Upper lobe of left lung (tissue), 6 donors: ENCODE data around the gene CYSTM1. TPM values are rescaled to one million over a fixed set of nuclear protein-coding genes. Genes with fewer than 3 reads are reported as not detected.

Experiments
- ATAC-seq, 2 donors: fragments of 200-7000 bp; cut with Tn5 transposase; one replicate each; pipeline ENCODE4 v1.9.1; 2022; ENCODE audit warnings: mild to moderate bottlenecking in 2 of 2, moderate library complexity in 2 of 2; ENCODE audit not compliant: low FRiP score in 2 of 2
- DNase-seq, 2 donors: peaks; one replicate each; pipeline ENCODE4 v3.0.0-alpha.2; 2019 to 2020
- H3K27ac ChIP-seq, 4 donors: fragments of 200-600 bp; sonication (generic); one replicate each; pipeline ENCODE4 v1.5.1; 2016 to 2019
- H3K27me3 ChIP-seq, 4 donors: fragments of 200-600 bp; sonication (generic); one replicate each; pipeline ENCODE4 v1.5.1; 2017 to 2019
- H3K36me3 ChIP-seq, 4 donors: fragments of 200-600 bp; sonication (generic); one replicate each; pipeline ENCODE4 v1.5.1; 2016 to 2019
- H3K4me1 ChIP-seq, 4 donors: fragments of 200-600 bp; sonication (generic); one replicate each; pipeline ENCODE4 v1.5.1; 2018 to 2019
- H3K4me3 ChIP-seq, 4 donors: fragments of 200-600 bp; sonication (generic); one replicate each; pipeline ENCODE4 v1.5.1; 2017 to 2019; ENCODE audit warnings: mild to moderate bottlenecking in 2 of 4, moderate library complexity in 1 of 4
- H3K9me3 ChIP-seq, 4 donors: fragments of 200-600 bp; sonication (generic); one replicate each; pipeline ENCODE4 v1.5.1; 2018 to 2019
- CTCF ChIP-seq, 6 experiments: fragments of 450-650 bp in 4 of 6; fragments of 200-600 bp in 2 of 6; sonication (generic) in 2 of 6; IDR thresholded peaks; one replicate each; pipeline ENCODE4 v1.5.1; 2016 to 2019; ENCODE audit warnings: antibody characterized with exemption in 6 of 6
- EP300 ChIP-seq, 4 donors: sonication (generic); formaldehyde crosslinking; IDR thresholded peaks; one replicate each; pipeline ENCODE4 v1.5.1; 2017; ENCODE audit warnings: antibody characterized with exemption in 4 of 4, control low read depth in 2 of 4
- POLR2A ChIP-seq, 4 donors: fragments of 450-650 bp; IDR thresholded peaks; one replicate each; pipeline ENCODE4 v1.5.1; 2016 to 2017; ENCODE audit warnings: antibody characterized with exemption in 4 of 4, mild to moderate bottlenecking in 2 of 4
- POLR2AphosphoS5 ChIP-seq, 2 donors: sonication (generic); formaldehyde crosslinking; IDR thresholded peaks; one replicate each; pipeline ENCODE4 v1.5.1; 2017; ENCODE audit warnings: antibody characterized with exemption in 2 of 2
- WGBS, 2 donors: methylation state at CpG; one replicate each; pipeline ENCODE4 v1.1.5; 2017 to 2018; 5-methylcytosine and 5-hydroxymethylcytosine counted together
- total RNA-seq, 6 donors: library from RNA; depleted of rRNA in 4 of 6; stranded (reverse); fragments of >200 nt in 4 of 6; gene quantifications; one replicate each; pipeline versions ENCODE4 v1.1.0 to v1.2.1, GENCODE V29; 2016 to 2021
- donor health status: DM: no; HTN: no; CAD: no; lungs with moderate emphysema.
- donor health status: DM: no; HTN: yes; CAD: no; lungs with severe emphysema.

CYSTM1 gene
- total RNA-seq, 6 donors from 2014 or later: 24.1 to 139 (median 91.9) TPM

DNA sequence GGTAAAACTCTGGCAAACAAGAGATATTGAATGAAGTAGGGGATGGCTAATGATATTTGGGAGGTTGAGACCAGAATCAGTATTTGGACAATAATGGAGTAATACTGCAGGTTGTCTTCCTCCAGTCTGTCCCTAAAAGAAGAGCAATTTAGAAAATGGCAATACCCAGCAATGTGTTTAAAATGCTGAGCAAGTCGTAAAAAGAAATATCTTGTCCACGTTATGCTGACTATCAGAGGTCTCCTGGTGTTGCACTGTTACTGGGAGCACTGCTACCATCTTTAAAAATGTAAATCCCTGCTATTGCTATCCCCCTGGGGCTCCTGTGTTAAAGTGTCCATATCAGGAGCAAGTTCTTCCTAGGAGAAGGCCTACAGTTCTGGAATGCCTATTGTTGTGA lies 10.4 kb downstream of the CYSTM1 start:
- no peaks in the 10 kb centered on the region for H3K9me3 ChIP-seq
- H3K36me3 ChIP-seq: no peaks in the 10 kb centered on the region
- 91 to 94% methylated on average over 2 of the region's 2 CpGs for WGBS, 2 donors
- no peak overlapping the region for H3K27ac ChIP-seq
- ATAC-seq (no peak), DNase-seq (no peak)
- TF ChIP-seq CTCF (IDR thresholded peaks at IDR 0.05): no peak
- no peak for TF ChIP-seq POLR2AphosphoS5 (IDR thresholded peaks at IDR 0.05)
- TF ChIP-seq EP300 (IDR thresholded peaks at IDR 0.05): no peak
- no peak for TF ChIP-seq POLR2A (IDR thresholded peaks at IDR 0.05)
- H3K27me3 ChIP-seq: no peaks in the 10 kb centered on the region
- H3K4me3 ChIP-seq: no peak overlapping the region
- peaks cover 32 to 45% (median 41%) of the 10 kb centered on the region in 4 donors for H3K4me1 ChIP-seq

GRCh38 chr5:140186267-140186671 lies 11.3 kb downstream of the CYSTM1 start:
- ATAC-seq (no peak), DNase-seq (no peak)
- no peaks in the 10 kb centered on the region for H3K36me3 ChIP-seq
- no peak overlapping the region for H3K27ac ChIP-seq
- H3K27me3 ChIP-seq: no peaks in the 10 kb centered on the region
- peaks cover 25 to 44% (median 33%) of the 10 kb centered on the region in 4 donors for H3K4me1 ChIP-seq
- 62 to 64% methylated on average over 5 of the region's 5 CpGs for WGBS, 2 donors
- H3K9me3 ChIP-seq: no peaks in the 10 kb centered on the region
- H3K4me3 ChIP-seq: no peak overlapping the region
- TF ChIP-seq EP300 (IDR thresholded peaks at IDR 0.05) (no peak), POLR2A (IDR thresholded peaks at IDR 0.05) (no peak), POLR2AphosphoS5 (IDR thresholded peaks at IDR 0.05) (no peak), CTCF (IDR thresholded peaks at IDR 0.05) (no peak)

DNA sequence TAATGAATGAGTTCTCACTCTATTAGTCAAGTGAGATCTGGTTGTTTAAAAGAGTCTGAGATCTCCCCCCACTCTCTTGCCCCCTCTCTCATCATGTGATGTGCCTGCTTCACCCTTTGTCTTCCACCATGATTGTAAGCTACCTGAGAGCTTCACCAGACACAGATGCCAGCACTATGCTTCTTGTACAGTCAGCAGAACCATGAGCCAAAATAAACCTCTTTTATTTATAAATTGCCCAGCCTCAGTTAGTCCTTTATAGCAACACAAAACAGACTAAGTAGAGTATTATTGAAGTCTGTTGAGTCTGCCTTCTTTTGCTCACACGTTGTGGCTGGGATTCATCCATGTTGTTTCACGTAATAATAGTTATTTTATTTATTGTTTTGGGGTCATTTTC lies 14.3 kb downstream of the CYSTM1 start:
- 93 to 94% methylated on average over 2 of the region's 2 CpGs for WGBS, 2 donors
- Histone ChIP-seq H3K4me3 (no peak overlapping the region), H3K4me1 (peaks cover 0 to 23% (median 10%) of the 10 kb centered on the region in 4 donors), H3K27ac (no peak overlapping the region), H3K36me3 (peaks cover 0 to 2% (median under 1%) of the 10 kb centered on the region in 4 donors), H3K27me3 (no peaks in the 10 kb centered on the region), H3K9me3 (no peaks in the 10 kb centered on the region)
- TF ChIP-seq POLR2A (IDR thresholded peaks at IDR 0.05): no peak
- ATAC-seq: no peak
- DNase-seq: no peak

DNA sequence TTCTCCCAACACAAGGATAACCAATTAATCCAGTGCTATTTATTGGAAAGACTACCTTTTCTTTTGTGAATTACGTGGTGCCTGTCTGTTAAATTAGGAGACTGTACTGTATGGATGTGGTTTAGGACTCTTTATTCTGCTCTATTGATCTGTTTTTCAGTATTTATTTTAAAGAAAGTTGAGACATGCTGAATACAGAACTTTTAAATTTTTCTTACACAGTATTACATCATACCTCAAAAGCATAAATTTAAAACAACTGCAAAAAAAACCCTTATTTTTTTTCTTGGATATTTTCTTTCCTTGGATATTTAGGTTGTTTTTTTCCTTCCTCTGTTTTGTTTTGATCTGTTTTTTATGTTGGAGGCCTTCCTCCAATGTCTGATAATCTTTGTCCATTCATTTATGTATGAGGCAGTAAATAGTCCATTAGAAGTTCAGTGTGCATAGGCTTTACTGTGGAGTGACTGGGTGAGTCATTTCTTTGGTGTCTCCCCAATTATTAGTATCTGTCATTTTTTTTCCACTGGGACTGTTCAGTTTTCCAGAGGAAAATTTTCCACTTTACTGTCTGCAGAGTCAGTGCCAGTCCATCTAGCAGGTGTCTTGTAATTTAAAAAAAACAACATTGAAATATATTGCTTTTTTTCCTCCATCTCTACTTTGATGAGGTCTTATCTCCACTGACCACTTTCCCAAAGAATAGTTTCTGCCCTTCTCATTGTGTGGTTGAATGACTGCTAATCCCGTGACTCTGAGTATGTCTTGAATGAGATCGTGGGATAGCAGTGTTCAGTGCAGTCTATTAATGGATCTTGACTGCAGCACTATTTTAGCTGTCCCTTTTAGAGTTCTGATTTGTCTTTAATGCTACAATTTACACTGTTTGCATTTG lies 15.2 kb downstream of the CYSTM1 start:
- TF ChIP-seq CTCF (IDR thresholded peaks at IDR 0.05) (no peak), POLR2A (IDR thresholded peaks at IDR 0.05) (no peak), EP300 (IDR thresholded peaks at IDR 0.05) (no peak), POLR2AphosphoS5 (IDR thresholded peaks at IDR 0.05) (no peak)
- no peak for DNase-seq
- Histone ChIP-seq H3K4me1 (peaks cover 0 to 23% (median 10%) of the 10 kb centered on the region in 4 donors), H3K27ac (no peak overlapping the region), H3K27me3 (no peaks in the 10 kb centered on the region), H3K9me3 (no peaks in the 10 kb centered on the region), H3K36me3 (peaks cover 0 to 11% (median 3%) of the 10 kb centered on the region in 4 donors), H3K4me3 (no peak overlapping the region)
- ATAC-seq: peak in 1 of 2 donors; percentile 73
- WGBS, 2 donors: 62 to 66% methylated on average over 3 of the region's 3 CpGs

- ATAC-seq (no peak), DNase-seq (no peak)
- TF ChIP-seq EP300 (IDR thresholded peaks at IDR 0.05) (no peak), POLR2AphosphoS5 (IDR thresholded peaks at IDR 0.05) (no peak), POLR2A (IDR thresholded peaks at IDR 0.05) (no peak), CTCF (IDR thresholded peaks at IDR 0.05) (no peak)
- Histone ChIP-seq H3K9me3 (no peaks in the 10 kb centered on the region), H3K27ac (no peak overlapping the region), H3K36me3 (peaks cover 0 to 12% (median 3%) of the 10 kb centered on the region in 4 donors), H3K27me3 (no peaks in the 10 kb centered on the region), H3K4me3 (no peak overlapping the region), H3K4me1 (peaks cover 0 to 20% (median 10%) of the 10 kb centered on the region in 4 donors)
- 0% methylated on average over 1 of the region's 1 CpG for WGBS, 2 donors
Observed at GRCh38 chr5:140190872-140191218, 15.9 kb downstream of the CYSTM1 start.
